Ovary (tissue), 3 donors: ENCODE measurements around the gene BABAM2.
"Not testable (repeated sequence)": the region's sequence is repeated elsewhere in the genome, so short reads cannot be mapped to it uniquely, and the experiment has no call there.

Experiments
- CTCF ChIP-seq, 3 donors: fragments of 450-650 bp in 2 of 3; fragments of 200-600 bp in 1 of 3; IDR thresholded peaks; one replicate each; pipeline versions ENCODE4 v1.5.1 to v1.8.0; 2016 to 2022; ENCODE audit warnings: antibody characterized with exemption in 3 of 3, mild to moderate bottlenecking in 1 of 3
- EP300 ChIP-seq: sonication (generic); formaldehyde crosslinking; IDR thresholded peaks from one replicate; pipeline ENCODE4 v1.6.1; 2017; ENCODE audit warnings: antibody characterized with exemption
- POLR2A ChIP-seq: fragments of 450-650 bp; IDR thresholded peaks from one replicate; pipeline ENCODE4 v1.6.1; 2017; ENCODE audit warnings: antibody characterized with exemption, mild to moderate bottlenecking, moderate library complexity
- donor health status: DM: no; HTN: no; CAD: no.

DNA sequence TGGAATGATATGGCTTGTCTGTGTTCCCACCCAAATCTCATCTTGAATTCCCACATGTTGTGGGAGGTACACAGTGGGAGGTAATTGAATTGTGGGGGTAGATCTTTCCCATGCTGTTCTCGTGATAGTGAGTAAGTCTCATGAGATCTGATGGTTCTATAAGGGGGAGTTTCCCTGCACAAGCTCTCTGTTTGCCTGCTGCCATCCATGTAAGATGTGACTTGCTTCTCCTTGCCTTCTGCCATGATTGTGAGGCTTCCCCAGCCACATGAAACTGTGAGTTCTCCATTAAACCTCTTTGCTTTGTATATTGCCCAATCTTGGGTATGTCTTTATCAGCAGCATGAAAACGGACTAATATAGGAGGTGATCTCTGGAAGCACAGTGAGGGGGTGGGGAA is 78.4 kb downstream of the BABAM2 start:
- TF ChIP-seq CTCF (IDR thresholded peaks at IDR 0.05); POLR2A; EP300: not testable (repeated sequence)
